ENCODE data around the gene COL4A2.

- TF ChIP-seq, protein P1, sequence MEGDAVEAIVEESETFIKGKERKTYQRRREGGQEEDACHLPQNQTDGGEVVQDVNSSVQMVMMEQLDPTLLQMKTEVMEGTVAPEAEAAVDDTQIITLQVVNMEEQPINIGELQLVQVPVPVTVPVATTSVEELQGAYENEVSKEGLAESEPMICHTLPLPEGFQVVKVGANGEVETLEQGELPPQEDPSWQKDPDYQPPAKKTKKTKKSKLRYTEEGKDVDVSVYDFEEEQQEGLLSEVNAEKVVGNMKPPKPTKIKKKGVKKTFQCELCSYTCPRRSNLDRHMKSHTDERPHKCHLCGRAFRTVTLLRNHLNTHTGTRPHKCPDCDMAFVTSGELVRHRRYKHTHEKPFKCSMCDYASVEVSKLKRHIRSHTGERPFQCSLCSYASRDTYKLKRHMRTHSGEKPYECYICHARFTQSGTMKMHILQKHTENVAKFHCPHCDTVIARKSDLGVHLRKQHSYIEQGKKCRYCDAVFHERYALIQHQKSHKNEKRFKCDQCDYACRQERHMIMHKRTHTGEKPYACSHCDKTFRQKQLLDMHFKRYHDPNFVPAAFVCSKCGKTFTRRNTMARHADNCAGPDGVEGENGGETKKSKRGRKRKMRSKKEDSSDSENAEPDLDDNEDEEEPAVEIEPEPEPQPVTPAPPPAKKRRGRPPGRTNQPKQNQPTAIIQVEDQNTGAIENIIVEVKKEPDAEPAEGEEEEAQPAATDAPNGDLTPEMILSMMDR (IDR thresholded peaks at IDR 0.05; ENCODE audit: insufficient read depth, low read depth, low read length) = no peak
- no peak for TF ChIP-seq EZH2 (IDR thresholded peaks at IDR 0.05; ENCODE audit: insufficient read depth, low read length)
Observed at GRCh38 chr13:110364081-110364480, 57.0 kb downstream of the COL4A2 start.

Measured in astrocyte (in vitro differentiated cells and primary cell).